Brain microvascular endothelial cell (primary cell): Measurements from ENCODE around the gene TEPSIN.

Experiments used
- DNase-seq: peaks from one replicate; pipeline ENCODE4 v3.0.0-alpha.2; 2020
- H3K27ac ChIP-seq: fragments of 250-450 bp; sonication (Bioruptor Pico); 2 replicates; pipeline ENCODE4 v1.5.1; 2020; ENCODE audit warnings: mild to moderate bottlenecking, moderate library complexity
- H3K27me3 ChIP-seq: fragments of 250-450 bp; sonication (Bioruptor Pico); replicated peaks from 2 replicates; pipeline ENCODE4 v1.5.1; 2020; ENCODE audit warnings: mild to moderate bottlenecking
- H3K36me3 ChIP-seq: fragments of 250-450 bp; sonication (Bioruptor Pico); replicated peaks from 2 replicates; pipeline ENCODE4 v1.5.1; 2020; ENCODE audit warnings: mild to moderate bottlenecking
- H3K4me3 ChIP-seq: 2 replicates; pipeline ENCODE4 v1.5.1; 2011; ENCODE audit warnings: low read depth, mild to moderate bottlenecking, control low read depth, low read length, moderate library complexity
- CTCF ChIP-seq: IDR thresholded peaks from 2 replicates; pipeline ENCODE4 v1.5.1; 2011; ENCODE audit warnings: low read depth, mild to moderate bottlenecking, moderate library complexity, low read length, control low read depth, inconsistent platforms; ENCODE audit errors: missing control alignments
- in situ Hi-C: cut with HindIII; loops from 2 replicates; pipeline ENCODE4 v1.10.0; 2017; ENCODE audit warnings: low sequenced_read_pairs, low pct_ligation_motif_present

TEPSIN gene

GRCh38 chr17:81260641-81261040 is 21.8 kb upstream of the TEPSIN start:
- DNase-seq = no peak
- no peak for TF ChIP-seq CTCF
- Histone ChIP-seq H3K27me3 (no peaks in the 10 kb centered on the region), H3K4me3 (no peak overlapping the region), H3K36me3 (peaks cover 57% of the 10 kb centered on the region), H3K27ac (no peak overlapping the region)
- in situ Hi-C loops = no loop called here

GRCh38 chr17:81260171-81260570 is 21.3 kb upstream of the TEPSIN start:
- in situ Hi-C loops = no loop called here

GRCh38 chr17:81259058-81259605 is 20.3 kb upstream of the TEPSIN start:
- H3K27ac ChIP-seq = no peak overlapping the region
- H3K36me3 ChIP-seq = peaks cover 44% of the 10 kb centered on the region
- H3K4me3 ChIP-seq = no peak overlapping the region
- in situ Hi-C loops = no loop called here
- no peak for TF ChIP-seq CTCF
- no peak for DNase-seq
- no peaks in the 10 kb centered on the region for H3K27me3 ChIP-seq

More at GRCh38 chr17:81260171-81260570, 21.3 kb upstream of the TEPSIN start:
- H3K27me3 ChIP-seq = no peaks in the 10 kb centered on the region
- no peak overlapping the region for H3K4me3 ChIP-seq
- DNase-seq = no peak
- H3K27ac ChIP-seq = no peak overlapping the region
- peaks cover 53% of the 10 kb centered on the region for H3K36me3 ChIP-seq
- no peak for TF ChIP-seq CTCF

- Histone ChIP-seq H3K4me3 (no peak overlapping the region), H3K27ac (no peak overlapping the region), H3K27me3 (no peaks in the 10 kb centered on the region), H3K36me3 (peaks cover 36% of the 10 kb centered on the region)
- DNase-seq = no peak
- in situ Hi-C loops = no loop called here
- TF ChIP-seq CTCF = no peak
Measured at GRCh38 chr17:81258292-81258691, 19.4 kb upstream of the TEPSIN start.

GRCh38 chr17:81257533-81257932 is 18.7 kb upstream of the TEPSIN start:
- in situ Hi-C loops = no loop called here
- DNase-seq = no peak
- Histone ChIP-seq H3K27me3 (no peaks in the 10 kb centered on the region), H3K27ac (no peak overlapping the region), H3K36me3 (peaks cover 32% of the 10 kb centered on the region), H3K4me3 (no peak overlapping the region)
- TF ChIP-seq CTCF = no peak

- in situ Hi-C loops = no loop called here
- Histone ChIP-seq H3K4me3 (no peak overlapping the region), H3K27me3 (no peaks in the 10 kb centered on the region), H3K36me3 (peaks cover 29% of the 10 kb centered on the region), H3K27ac (no peak overlapping the region)
- DNase-seq = peak; percentile 7
- no peak for TF ChIP-seq CTCF
Measured at GRCh38 chr17:81256616-81257015, 17.8 kb upstream of the TEPSIN start.
